GM10266 (cell line): ENCODE measurements around the gene INTS15.

Source experiments
- DNase-seq: peaks from one replicate; pipeline ENCODE4 v3.0.0; 2012; ENCODE audit errors: extremely low spot score
- TF ChIP-seq, protein P1 (sequence below): IDR thresholded peaks from 2 replicates; pipeline ENCODE4 v1.5.1; 2012; ENCODE audit warnings: mild to moderate bottlenecking, low read depth; ENCODE audit not compliant: control insufficient read depth, insufficient read depth; ENCODE audit errors: missing control alignments

Gene INTS15

DNA sequence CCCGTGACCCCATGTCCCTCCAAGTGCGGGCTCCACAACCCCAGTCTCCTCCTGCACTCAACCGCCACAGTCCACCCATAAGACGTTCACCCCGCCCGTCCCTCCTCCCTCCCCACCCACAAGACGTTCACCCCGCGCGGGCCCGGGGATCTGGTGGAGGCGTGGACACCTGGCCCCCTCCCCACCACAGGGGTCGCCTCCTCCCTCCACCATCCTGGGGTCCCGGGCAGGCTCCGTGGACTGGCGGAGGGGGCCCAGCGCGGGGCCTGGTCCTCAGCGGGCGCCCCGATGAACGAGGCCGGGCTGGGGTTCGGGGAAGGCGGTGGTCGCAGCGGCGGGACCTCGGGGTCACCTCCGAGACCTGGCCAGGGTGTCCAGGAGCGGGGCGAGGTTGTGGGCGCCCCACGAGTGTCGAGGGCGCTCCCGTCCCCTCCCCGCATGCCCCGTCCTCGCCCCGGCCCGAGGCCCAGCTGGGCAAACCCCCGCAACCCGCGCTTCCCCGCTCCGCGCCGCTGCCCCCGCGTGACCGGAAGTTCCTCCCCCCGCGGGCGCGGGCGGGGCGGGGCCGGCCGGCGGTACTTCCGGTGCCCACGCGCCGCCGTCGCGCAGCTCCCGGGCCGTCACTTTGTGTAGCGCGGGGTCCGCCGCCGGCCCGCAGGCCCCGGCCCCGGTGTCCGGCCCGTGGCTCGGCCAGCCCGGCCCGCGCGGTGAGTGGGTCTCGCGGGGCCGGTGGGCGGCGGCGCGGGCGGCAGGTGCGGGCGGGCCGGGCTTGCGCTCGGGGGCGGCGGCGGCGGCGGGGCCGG, 47.1 kb downstream of the INTS15 start, which contains the start of gene ZNF316:
TSS of gene ZNF316 (plus strand) at position 578 of the 803 bp plus-strand sequence. CDS start 5,092 bp downstream, outside the sequence.
- DNase-seq = peak; percentile 97
- TF ChIP-seq, protein P1, sequence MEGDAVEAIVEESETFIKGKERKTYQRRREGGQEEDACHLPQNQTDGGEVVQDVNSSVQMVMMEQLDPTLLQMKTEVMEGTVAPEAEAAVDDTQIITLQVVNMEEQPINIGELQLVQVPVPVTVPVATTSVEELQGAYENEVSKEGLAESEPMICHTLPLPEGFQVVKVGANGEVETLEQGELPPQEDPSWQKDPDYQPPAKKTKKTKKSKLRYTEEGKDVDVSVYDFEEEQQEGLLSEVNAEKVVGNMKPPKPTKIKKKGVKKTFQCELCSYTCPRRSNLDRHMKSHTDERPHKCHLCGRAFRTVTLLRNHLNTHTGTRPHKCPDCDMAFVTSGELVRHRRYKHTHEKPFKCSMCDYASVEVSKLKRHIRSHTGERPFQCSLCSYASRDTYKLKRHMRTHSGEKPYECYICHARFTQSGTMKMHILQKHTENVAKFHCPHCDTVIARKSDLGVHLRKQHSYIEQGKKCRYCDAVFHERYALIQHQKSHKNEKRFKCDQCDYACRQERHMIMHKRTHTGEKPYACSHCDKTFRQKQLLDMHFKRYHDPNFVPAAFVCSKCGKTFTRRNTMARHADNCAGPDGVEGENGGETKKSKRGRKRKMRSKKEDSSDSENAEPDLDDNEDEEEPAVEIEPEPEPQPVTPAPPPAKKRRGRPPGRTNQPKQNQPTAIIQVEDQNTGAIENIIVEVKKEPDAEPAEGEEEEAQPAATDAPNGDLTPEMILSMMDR = no peak

DNA sequence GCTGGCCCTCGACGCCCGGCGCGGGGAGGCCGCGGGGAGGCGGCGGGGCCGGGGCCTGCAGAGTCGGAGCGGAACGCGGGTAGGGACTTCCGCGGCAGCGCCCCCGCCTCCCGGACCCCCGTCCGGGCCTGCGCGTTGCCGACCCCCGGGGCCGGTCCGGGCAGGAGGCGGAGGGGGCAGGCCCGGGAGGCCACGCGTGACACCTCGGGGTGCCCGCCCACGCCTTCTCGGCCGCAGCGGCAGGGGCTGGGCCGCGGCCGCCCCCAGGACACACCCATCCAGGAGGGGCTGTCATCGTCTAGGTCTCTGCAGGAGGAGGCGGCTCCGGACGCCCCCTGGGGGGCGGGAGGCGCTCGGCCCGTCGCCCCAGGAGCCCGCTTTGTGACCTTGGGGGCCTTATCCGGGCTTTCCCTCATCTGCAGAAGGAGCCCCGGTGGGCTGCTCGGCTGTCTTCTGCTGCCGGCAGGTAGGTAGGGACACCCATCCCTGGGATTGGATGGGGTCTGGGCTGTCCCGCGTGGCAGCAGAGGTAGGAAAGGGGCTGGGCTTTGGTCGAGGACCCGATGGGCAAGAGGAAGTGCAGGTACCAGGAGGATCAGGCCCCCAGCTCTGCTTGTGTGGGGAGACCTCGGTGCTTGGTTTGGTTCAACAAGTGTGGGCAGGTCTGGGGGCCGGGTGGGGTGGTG, 47.9 kb downstream of the INTS15 start:
- TF ChIP-seq, protein P1 = peak; percentile 50
- peak; percentile 97 for DNase-seq

GRCh38 chr7:6639032-6639431, 49.2 kb downstream of the INTS15 start:
- no peak for DNase-seq
- TF ChIP-seq, protein P1 = no peak

- no peak for DNase-seq
- TF ChIP-seq, protein P1 = no peak
Observed at GRCh38 chr7:6639627-6640026, 49.8 kb downstream of the INTS15 start.

DNA sequence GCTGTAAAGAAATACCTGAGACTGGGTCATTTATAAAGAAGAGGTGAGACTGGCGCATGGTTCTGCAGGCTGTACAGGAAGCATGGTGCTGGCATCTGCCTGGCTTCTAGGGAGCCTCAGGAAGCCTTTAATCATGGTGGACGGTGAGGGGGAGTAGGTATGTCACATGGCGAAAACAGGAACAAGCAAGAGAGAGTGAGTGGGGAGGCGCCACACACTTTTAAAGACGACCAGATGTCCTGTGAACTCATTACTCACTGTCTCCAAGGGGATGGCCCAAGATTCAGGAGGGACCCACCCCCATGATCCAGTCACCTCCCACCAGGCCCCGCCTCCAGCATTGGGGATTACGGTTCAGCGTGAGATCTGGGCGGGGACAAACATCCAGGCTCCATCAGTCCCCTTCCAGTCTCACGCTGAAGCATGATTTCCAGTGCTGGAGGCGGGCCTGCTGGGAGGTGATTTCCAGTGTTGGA, 50.5 kb downstream of the INTS15 start:
- no peak for DNase-seq
- TF ChIP-seq, protein P1 = no peak

GRCh38 chr7:6641305-6642035, 51.6 kb downstream of the INTS15 start:
- TF ChIP-seq, protein P1 = no peak

More at GRCh38 chr7:6641305-6642035, 51.6 kb downstream of the INTS15 start:
- no peak for DNase-seq
